Measurements from ENCODE around the gene TTLL7. TPM values are rescaled to one million over a fixed set of nuclear protein-coding genes. Genes with fewer than 3 reads are reported as not detected.

Gene TTLL7
- total and polyA plus RNA-seq, 4 experiments from 2014 or later = 0.06 to 2.8 (median 0.33) TPM

DNA sequence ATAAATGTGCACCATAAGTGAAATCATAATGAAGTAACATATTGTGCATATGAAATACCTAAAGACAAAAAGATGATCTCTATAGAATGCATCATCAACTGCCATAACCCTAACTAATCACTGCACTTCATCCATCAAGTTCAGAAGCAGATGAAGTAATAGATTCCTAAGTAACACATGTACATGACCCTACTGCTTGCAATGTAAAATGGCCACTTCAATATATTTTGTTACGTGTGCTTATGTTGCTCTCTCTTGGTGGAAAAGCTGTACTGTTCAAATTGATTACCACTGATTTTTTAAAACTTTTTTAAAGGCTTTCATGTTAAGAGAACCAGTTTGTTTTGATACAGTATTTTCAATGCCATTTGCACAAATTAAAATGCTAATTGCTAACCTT, 141.8 kb downstream of the TTLL7 start:
- peaks cover 6% of the 10 kb centered on the region for H3K4me1 ChIP-seq (ENCODE audit: insufficient read depth, low read length)
- no peak overlapping the region for H3K4me3 Mint-ChIP-seq
- CTCF ChIA-PET (ENCODE audit: partially characterized antibody) = no interaction called here
- peaks cover 1 to 5% of the 10 kb centered on the region in 2 donors for H3K27me3 Mint-ChIP-seq
- no peaks in the 10 kb centered on the region for H3K36me3 ChIP-seq (ENCODE audit: insufficient read depth, low read length)
- H3K9me3 ChIP-seq (ENCODE audit: control insufficient read depth in 1 of 2, low read length in 2 of 2) = no peaks in the 10 kb centered on the region
- H3K4me3 ChIP-seq (ENCODE audit: low read length in 2 of 2) = no peak overlapping the region
- DNase-seq = no peak
- H3K27ac ChIP-seq (ENCODE audit: low read depth, low read length) = no peak overlapping the region
- no peaks in the 10 kb centered on the region for H3K27me3 ChIP-seq (ENCODE audit: insufficient read depth, low read length)
- no peak overlapping the region for H3K27ac Mint-ChIP-seq
- intact Hi-C loops (cut with micrococcal nuclease) = no loop called here
- peaks cover 0 to 1% (median 0%) of the 10 kb centered on the region in 8 donors for H3K9me3 Mint-ChIP-seq
- POLR2A ChIA-PET (ENCODE audit: partially characterized antibody) = no interaction called here
- no peaks in the 10 kb centered on the region for H3K36me3 Mint-ChIP-seq
- H3K4me1 Mint-ChIP-seq = peaks cover 7 to 14% (median 12%) of the 10 kb centered on the region in 4 donors

DNA sequence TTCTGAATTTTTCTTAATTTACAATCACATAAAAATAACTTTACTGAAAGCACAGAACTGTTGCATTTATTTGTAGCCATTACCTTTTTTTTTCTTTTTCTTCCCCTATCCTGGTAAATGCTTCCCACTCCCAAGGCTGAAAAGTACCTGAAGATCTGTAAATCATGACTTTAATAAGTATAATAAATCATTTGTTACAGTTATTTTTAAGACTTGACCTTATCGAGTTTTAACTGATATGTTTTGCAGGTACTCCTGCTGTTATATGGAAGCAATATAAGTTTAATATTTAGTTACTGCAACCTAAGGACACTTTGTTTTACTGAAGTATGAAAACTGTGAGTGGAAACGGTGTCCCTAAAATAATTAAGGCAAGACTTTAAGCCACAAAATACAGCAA, 142.6 kb downstream of the TTLL7 start:
- no peak for DNase-seq
- Histone ChIP-seq H3K27me3 (ENCODE audit: insufficient read depth, low read length) (no peaks in the 10 kb centered on the region), H3K36me3 (ENCODE audit: insufficient read depth, low read length) (no peaks in the 10 kb centered on the region), H3K9me3 (ENCODE audit: control insufficient read depth in 1 of 2, low read length in 2 of 2) (no peaks in the 10 kb centered on the region), H3K4me1 (ENCODE audit: insufficient read depth, low read length) (peaks cover 6% of the 10 kb centered on the region), H3K4me3 (ENCODE audit: low read length in 2 of 2) (no peak overlapping the region), H3K27ac (ENCODE audit: low read depth, low read length) (no peak overlapping the region)
- Mint-ChIP-seq H3K4me3 (no peak overlapping the region), H3K4me1 (peaks cover 7 to 13% (median 10%) of the 10 kb centered on the region in 4 donors), H3K27ac (no peak overlapping the region), H3K27me3 (peaks cover 1 to 5% of the 10 kb centered on the region in 2 donors), H3K9me3 (peaks cover 0 to 1% (median 0%) of the 10 kb centered on the region in 8 donors), H3K36me3 (no peaks in the 10 kb centered on the region)
- CTCF ChIA-PET (ENCODE audit: partially characterized antibody) = no interaction called here
- POLR2A ChIA-PET (ENCODE audit: partially characterized antibody) = no interaction called here
- intact Hi-C loops (cut with micrococcal nuclease) = no loop called here

DNA sequence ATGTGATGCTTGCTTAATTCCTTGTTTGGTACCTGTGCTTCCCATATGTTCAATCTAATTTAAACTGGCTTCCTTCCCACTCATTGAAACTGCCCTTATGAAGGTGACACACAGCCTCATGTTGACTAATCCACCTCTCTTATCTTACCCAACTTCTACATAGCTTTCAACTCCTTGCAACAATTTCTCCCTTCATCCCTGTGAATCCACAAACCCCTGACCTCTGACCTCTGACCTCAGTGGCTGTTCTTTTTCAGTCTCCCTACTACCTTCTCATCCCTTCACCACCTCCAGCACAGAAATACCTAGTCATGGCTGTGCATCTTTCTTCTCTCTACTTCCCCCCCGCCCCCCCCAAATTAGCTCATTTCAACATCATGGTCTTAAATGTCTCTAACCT, 144.5 kb downstream of the TTLL7 start:
- H3K27ac Mint-ChIP-seq = no peak overlapping the region

DNA sequence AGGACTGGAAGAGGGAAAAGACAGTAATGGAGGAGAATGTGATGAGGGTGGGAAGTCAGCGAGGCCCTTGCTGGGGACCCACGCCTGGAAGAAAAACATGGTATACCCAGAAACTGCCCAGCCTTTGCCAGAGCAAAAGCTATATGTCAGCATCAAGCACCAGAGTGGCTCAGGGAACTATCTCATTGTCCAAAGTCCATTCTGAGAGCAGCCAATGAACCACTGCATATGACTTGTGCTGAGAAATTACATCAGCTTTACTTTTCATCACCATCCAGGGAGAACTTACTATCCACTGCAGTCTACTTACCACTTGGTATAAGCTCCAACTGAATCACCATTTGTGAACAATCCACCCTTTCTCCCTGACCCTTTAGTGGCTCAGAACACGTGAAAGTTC, 148.1 kb downstream of the TTLL7 start:
- intact Hi-C loops (cut with micrococcal nuclease) = no loop called here
- no peak for DNase-seq
- Histone ChIP-seq H3K4me3 (ENCODE audit: low read length in 2 of 2) (no peak overlapping the region), H3K9me3 (ENCODE audit: control insufficient read depth in 1 of 2, low read length in 2 of 2) (no peaks in the 10 kb centered on the region), H3K36me3 (ENCODE audit: insufficient read depth, low read length) (no peaks in the 10 kb centered on the region), H3K4me1 (ENCODE audit: insufficient read depth, low read length) (no peaks in the 10 kb centered on the region), H3K27ac (ENCODE audit: low read depth, low read length) (no peak overlapping the region), H3K27me3 (ENCODE audit: insufficient read depth, low read length) (no peaks in the 10 kb centered on the region)
- CTCF ChIA-PET (ENCODE audit: partially characterized antibody) = interaction anchor here (0.5 to 1.1 kb wide), 2 partner anchors 9 to 209 kb away, joined by 3 to 7 read pairs; no protein-coding TSS in a partner anchor
- POLR2A ChIA-PET (ENCODE audit: partially characterized antibody) = no interaction called here
- no peak overlapping the region for H3K27ac Mint-ChIP-seq
- H3K27me3 Mint-ChIP-seq = peaks cover 1 to 5% of the 10 kb centered on the region in 2 donors
- H3K4me3 Mint-ChIP-seq = no peak overlapping the region
- no peaks in the 10 kb centered on the region for H3K36me3 Mint-ChIP-seq
- H3K9me3 Mint-ChIP-seq = peaks cover 0 to 1% (median 0%) of the 10 kb centered on the region in 8 donors
- peaks cover 0 to 4% (median 0%) of the 10 kb centered on the region in 4 donors for H3K4me1 Mint-ChIP-seq

More for the DNA sequence above, 144.5 kb downstream of the TTLL7 start:
- Mint-ChIP-seq H3K36me3 (no peaks in the 10 kb centered on the region), H3K9me3 (peaks cover 0 to 1% (median 0%) of the 10 kb centered on the region in 8 donors), H3K27me3 (peaks cover 1 to 5% of the 10 kb centered on the region in 2 donors), H3K4me1 (peaks cover 0 to 4% (median 2%) of the 10 kb centered on the region in 4 donors), H3K4me3 (no peak overlapping the region)
- H3K27me3 ChIP-seq (ENCODE audit: insufficient read depth, low read length) = no peaks in the 10 kb centered on the region
- no peaks in the 10 kb centered on the region for H3K4me1 ChIP-seq (ENCODE audit: insufficient read depth, low read length)
- intact Hi-C loops (cut with micrococcal nuclease) = no loop called here
- H3K36me3 ChIP-seq (ENCODE audit: insufficient read depth, low read length) = no peaks in the 10 kb centered on the region
- DNase-seq = no peak
- H3K27ac ChIP-seq (ENCODE audit: low read depth, low read length) = no peak overlapping the region
- ChIA-PET POLR2A (ENCODE audit: partially characterized antibody) (no interaction called here), CTCF (ENCODE audit: partially characterized antibody) (no interaction called here)
- no peak overlapping the region for H3K4me3 ChIP-seq (ENCODE audit: low read length in 2 of 2)
- H3K9me3 ChIP-seq (ENCODE audit: control insufficient read depth in 1 of 2, low read length in 2 of 2) = no peaks in the 10 kb centered on the region

DNA sequence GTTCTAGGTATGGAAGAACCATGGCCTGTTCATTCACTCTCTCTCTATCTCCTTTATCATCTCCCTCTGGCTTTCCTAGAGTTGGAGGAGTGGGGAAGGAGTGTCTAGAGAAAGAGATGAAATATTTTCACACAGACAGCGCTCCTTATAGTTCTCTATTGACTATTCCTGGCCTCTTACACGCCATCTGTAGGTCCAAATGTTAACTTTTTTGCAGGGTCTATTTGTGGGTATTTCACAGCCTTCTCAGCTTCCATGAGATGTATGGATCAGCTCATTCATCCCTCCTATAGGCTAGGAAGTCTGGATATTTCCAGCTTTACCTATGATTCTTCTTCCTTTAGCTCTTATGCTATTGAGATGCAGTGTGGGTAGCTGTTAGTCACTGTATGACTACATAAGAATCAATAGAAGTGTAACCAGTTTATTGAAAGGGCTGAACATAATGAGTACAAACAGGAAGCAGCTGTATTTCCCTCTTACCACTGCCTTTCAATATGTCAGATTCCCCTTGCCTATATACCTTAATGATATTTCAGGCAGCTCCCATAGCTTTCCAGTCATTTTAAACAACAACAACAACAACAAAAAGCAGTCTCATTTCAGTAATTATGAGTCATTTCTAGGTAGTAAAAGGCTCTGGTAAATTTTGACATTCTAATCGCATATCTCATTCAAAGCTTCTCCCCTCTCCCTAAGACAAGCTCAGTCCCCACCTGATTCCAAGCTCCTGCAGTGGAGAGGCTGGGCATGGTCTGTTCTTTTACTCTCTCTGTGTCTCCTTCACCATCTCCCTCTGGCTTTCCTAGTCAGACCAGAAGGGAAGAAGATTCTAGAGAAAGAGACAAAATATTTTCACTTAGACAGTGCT, 149.5 kb downstream of the TTLL7 start:
- POLR2A ChIA-PET (ENCODE audit: partially characterized antibody) = no interaction called here
- Mint-ChIP-seq H3K4me3 (no peak overlapping the region), H3K36me3 (peaks cover 2% of the 10 kb centered on the region in 2 donors), H3K27ac (no peak overlapping the region), H3K9me3 (peaks cover 0 to 1% (median 0%) of the 10 kb centered on the region in 8 donors), H3K27me3 (no peaks in the 10 kb centered on the region), H3K4me1 (peaks cover 0 to 4% (median 0%) of the 10 kb centered on the region in 4 donors)
- no peak overlapping the region for H3K4me3 ChIP-seq (ENCODE audit: low read length in 2 of 2)
- no peaks in the 10 kb centered on the region for H3K4me1 ChIP-seq (ENCODE audit: insufficient read depth, low read length)
- H3K36me3 ChIP-seq (ENCODE audit: insufficient read depth, low read length) = no peaks in the 10 kb centered on the region
- intact Hi-C loops (cut with micrococcal nuclease) = no loop called here
- CTCF ChIA-PET (ENCODE audit: partially characterized antibody) = interaction anchor here (1.0 to 1.4 kb wide), 2 partner anchors 10 to 11 kb away, joined by 3 to 5 read pairs; no protein-coding TSS in a partner anchor
- no peak for DNase-seq
- H3K27ac ChIP-seq (ENCODE audit: low read depth, low read length) = no peak overlapping the region
- no peaks in the 10 kb centered on the region for H3K27me3 ChIP-seq (ENCODE audit: insufficient read depth, low read length)
- no peaks in the 10 kb centered on the region for H3K9me3 ChIP-seq (ENCODE audit: control insufficient read depth in 1 of 2, low read length in 2 of 2)

DNA sequence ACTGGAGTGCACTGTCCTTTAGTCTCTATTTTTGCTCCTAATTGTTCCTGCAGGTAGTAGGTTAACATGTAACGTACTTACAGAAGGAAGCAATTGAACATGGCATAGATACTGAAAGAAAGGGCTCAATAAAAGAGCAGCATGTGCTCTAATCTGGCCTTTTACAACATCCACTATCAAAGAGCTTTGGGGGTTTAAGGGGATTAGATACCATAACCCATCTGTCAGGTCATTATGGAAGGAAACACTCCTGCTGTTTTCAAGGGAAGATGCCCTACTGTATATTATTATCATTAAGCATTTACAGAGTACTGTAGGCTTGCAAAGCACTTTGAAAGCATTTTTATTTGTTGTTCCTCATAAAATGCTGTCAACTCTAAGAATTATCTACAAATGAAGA, 152.8 kb downstream of the TTLL7 start:
- POLR2A ChIA-PET (ENCODE audit: partially characterized antibody) = no interaction called here
- Mint-ChIP-seq H3K4me1 (peaks cover 0 to 4% (median 0%) of the 10 kb centered on the region in 4 donors), H3K27ac (no peak overlapping the region)

DNA sequence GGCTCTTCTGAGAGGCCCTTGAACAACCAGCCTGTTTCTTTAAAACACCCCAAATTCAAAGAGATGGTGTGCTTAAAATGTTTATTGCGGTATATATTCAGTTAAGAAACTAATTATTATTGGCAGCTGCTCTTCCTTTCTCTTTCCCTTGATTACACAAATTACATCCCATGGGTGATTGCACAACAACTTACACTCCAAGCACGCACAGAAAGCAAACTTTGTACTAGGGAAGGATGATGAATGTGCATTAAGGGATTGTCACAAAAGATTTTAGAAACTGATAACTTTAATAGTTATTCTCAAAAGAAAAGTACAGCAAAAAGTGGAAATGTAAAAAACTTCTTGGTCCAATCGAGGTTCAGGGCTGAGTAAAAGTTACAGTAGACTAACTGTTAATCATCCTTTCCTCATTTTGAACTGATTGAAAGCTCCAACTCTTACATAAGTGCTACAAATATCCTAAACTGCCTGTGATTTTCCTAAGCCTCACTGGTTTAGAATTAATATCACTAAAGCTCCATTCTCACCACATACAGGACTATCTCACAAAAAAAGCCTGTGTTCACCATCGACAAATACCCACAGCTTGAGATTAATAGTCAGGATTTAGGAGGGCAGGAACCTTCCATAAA, 153.4 kb downstream of the TTLL7 start:
- Mint-ChIP-seq H3K36me3 (peaks cover 2 to 3% of the 10 kb centered on the region in 2 donors), H3K9me3 (no peaks in the 10 kb centered on the region), H3K4me1 (peaks cover 0 to 4% (median 0%) of the 10 kb centered on the region in 4 donors), H3K27me3 (no peaks in the 10 kb centered on the region), H3K4me3 (no peak overlapping the region), H3K27ac (no peak overlapping the region)
- POLR2A ChIA-PET (ENCODE audit: partially characterized antibody) = no interaction called here
- H3K4me3 ChIP-seq (ENCODE audit: low read length in 2 of 2) = no peak overlapping the region
- no peaks in the 10 kb centered on the region for H3K27me3 ChIP-seq (ENCODE audit: insufficient read depth, low read length)
- H3K4me1 ChIP-seq (ENCODE audit: insufficient read depth, low read length) = no peaks in the 10 kb centered on the region
- H3K36me3 ChIP-seq (ENCODE audit: insufficient read depth, low read length) = no peaks in the 10 kb centered on the region
- H3K27ac ChIP-seq (ENCODE audit: low read depth, low read length) = no peak overlapping the region
- DNase-seq = no peak
- CTCF ChIA-PET (ENCODE audit: partially characterized antibody) = interaction anchor here (0.9 kb wide), 1 partner anchor 15 kb away, joined by 3 read pairs; no protein-coding TSS in a partner anchor
- intact Hi-C loops (cut with micrococcal nuclease) = no loop called here
- H3K9me3 ChIP-seq (ENCODE audit: control insufficient read depth in 1 of 2, low read length in 2 of 2) = no peaks in the 10 kb centered on the region

More for the DNA sequence above, 152.8 kb downstream of the TTLL7 start:
- Histone ChIP-seq H3K36me3 (ENCODE audit: insufficient read depth, low read length) (no peaks in the 10 kb centered on the region), H3K27me3 (ENCODE audit: insufficient read depth, low read length) (no peaks in the 10 kb centered on the region), H3K4me1 (ENCODE audit: insufficient read depth, low read length) (no peaks in the 10 kb centered on the region), H3K4me3 (ENCODE audit: low read length in 2 of 2) (no peak overlapping the region), H3K9me3 (ENCODE audit: control insufficient read depth in 1 of 2, low read length in 2 of 2) (no peaks in the 10 kb centered on the region), H3K27ac (ENCODE audit: low read depth, low read length) (no peak overlapping the region)
- Mint-ChIP-seq H3K36me3 (peaks cover 2 to 3% of the 10 kb centered on the region in 2 donors), H3K9me3 (no peaks in the 10 kb centered on the region), H3K27me3 (no peaks in the 10 kb centered on the region), H3K4me3 (no peak overlapping the region)
- DNase-seq = no peak
- CTCF ChIA-PET (ENCODE audit: partially characterized antibody) = interaction anchor here (0.9 kb wide), 1 partner anchor 15 kb away, joined by 3 read pairs; no protein-coding TSS in a partner anchor
- intact Hi-C loops (cut with micrococcal nuclease) = no loop called here
